ENCODE results near the gene PPP1R9B.

PPP1R9B gene

GRCh38 chr17:50187751-50188530 lies 37.5 kb upstream of the PPP1R9B start:
- DNase-seq, result no peak

GRCh38 chr17:50187394-50187725 lies 36.9 kb upstream of the PPP1R9B start:
- no peak for DNase-seq

GRCh38 chr17:50186661-50187393 lies 36.4 kb upstream of the PPP1R9B start:
- no peak for DNase-seq

GRCh38 chr17:50185631-50186471 lies 35.4 kb upstream of the PPP1R9B start:
- DNase-seq, result no peak

- no peak for DNase-seq
Observed at GRCh38 chr17:50184611-50185398, 34.3 kb upstream of the PPP1R9B start.

GRCh38 chr17:50184064-50184463 lies 33.6 kb upstream of the PPP1R9B start:
- no peak for DNase-seq

- peak; percentile 22 for DNase-seq
Observed at GRCh38 chr17:50183421-50183994, 33.0 kb upstream of the PPP1R9B start.

GRCh38 chr17:50182783-50183420 lies 32.4 kb upstream of the PPP1R9B start:
- no peak for DNase-seq

- DNase-seq, result no peak
Observed at GRCh38 chr17:50181591-50182560, 31.4 kb upstream of the PPP1R9B start.

GRCh38 chr17:50181144-50181543 lies 30.7 kb upstream of the PPP1R9B start:
- DNase-seq, result no peak

- no peak for DNase-seq
Observed at GRCh38 chr17:50180620-50181019, 30.1 kb upstream of the PPP1R9B start.

- DNase-seq, result no peak
Observed at GRCh38 chr17:50180111-50180510, 29.6 kb upstream of the PPP1R9B start.

- no peak for DNase-seq
Observed at GRCh38 chr17:50177983-50178834, 27.7 kb upstream of the PPP1R9B start.

- DNase-seq, result no peak
Observed at GRCh38 chr17:50177476-50177875, 27.0 kb upstream of the PPP1R9B start.

GRCh38 chr17:50176559-50177357 lies 26.3 kb upstream of the PPP1R9B start:
- DNase-seq, result no peak

- DNase-seq, result no peak
Observed at GRCh38 chr17:50175035-50175807, 24.7 kb upstream of the PPP1R9B start.

GRCh38 chr17:50174444-50174843 lies 24.0 kb upstream of the PPP1R9B start:
- DNase-seq, result no peak

All from GDM1 (cell line).